ENCODE data around the gene SETDB2. TPM values are rescaled to one million over a fixed set of nuclear protein-coding genes. Genes with fewer than 3 reads are reported as not detected.

Gene SETDB2
- polyA plus RNA-seq, 1 donor (not counting 4 experiments of a cell fraction or from before 2014, with no cell fraction given), result 5.6 TPM

GRCh38 chr13:49452725-49453457 lies 8.8 kb downstream of the SETDB2 start:
- no peaks in the 10 kb centered on the region for H3K9me3 ChIP-seq (ENCODE audit: control insufficient read depth, low read depth, low read length)
- H3K27ac ChIP-seq (ENCODE audit: control insufficient read depth, insufficient read depth, low read length), result no peak overlapping the region
- no peaks in the 10 kb centered on the region for H3K79me2 ChIP-seq (ENCODE audit: control insufficient read depth, insufficient read depth, low read length)
- H3K36me3 ChIP-seq (ENCODE audit: control insufficient read depth in 2 of 2, extremely low read depth in 1 of 2, insufficient read depth in 2 of 2, low read length in 2 of 2), result no peaks in the 10 kb centered on the region
- FAIRE-seq, result no peak
- H3K4me1 ChIP-seq (ENCODE audit: control insufficient read depth, extremely low read depth, insufficient read depth, low read length), result no peaks in the 10 kb centered on the region
- no peaks in the 10 kb centered on the region for H4K20me1 ChIP-seq (ENCODE audit: control insufficient read depth, extremely low read depth, insufficient read depth, low read length)
- dilution Hi-C loops (cut with MboI; ENCODE audit: extremely low pct_ligation_motif_present, low sequenced_read_pairs), result no loop called here
- no peak overlapping the region for H3K4me2 ChIP-seq (ENCODE audit: control insufficient read depth, extremely low read depth, insufficient read depth, low read depth, low read length)
- no peaks in the 10 kb centered on the region for H3K27me3 ChIP-seq (ENCODE audit: control insufficient read depth, extremely low read depth, insufficient read depth, low read length)
- H3K4me3 ChIP-seq (ENCODE audit: control insufficient read depth in 2 of 3, extremely low read depth in 1 of 3, insufficient read depth in 2 of 3, low read depth in 1 of 3, low read length in 3 of 3), result no peak overlapping the region
- no peak overlapping the region for H3K9ac ChIP-seq (ENCODE audit: control insufficient read depth, extremely low read depth, insufficient read depth, low read length)
- no peak overlapping the region for H2AFZ ChIP-seq (ENCODE audit: control insufficient read depth, low read length)
- TF ChIP-seq EZH2 (IDR thresholded peaks at IDR 0.05; ENCODE audit: low read length) (no peak), CTCF (optimal IDR thresholded peaks at IDR 0.05 in 1 of 3, IDR thresholded peaks at IDR 0.05 in 1 of 3, conservative IDR thresholded peaks at IDR 0.05 in 1 of 3; ENCODE audit: extremely low read depth in 1 of 3, insufficient read depth in 2 of 3, low read length in 3 of 3) (no peak)
- H3K9me1 ChIP-seq (ENCODE audit: control insufficient read depth, extremely low read depth, insufficient read depth, low read length), result no peaks in the 10 kb centered on the region
- no peak for DNase-seq (ENCODE audit: low read depth, low spot score)

DNA sequence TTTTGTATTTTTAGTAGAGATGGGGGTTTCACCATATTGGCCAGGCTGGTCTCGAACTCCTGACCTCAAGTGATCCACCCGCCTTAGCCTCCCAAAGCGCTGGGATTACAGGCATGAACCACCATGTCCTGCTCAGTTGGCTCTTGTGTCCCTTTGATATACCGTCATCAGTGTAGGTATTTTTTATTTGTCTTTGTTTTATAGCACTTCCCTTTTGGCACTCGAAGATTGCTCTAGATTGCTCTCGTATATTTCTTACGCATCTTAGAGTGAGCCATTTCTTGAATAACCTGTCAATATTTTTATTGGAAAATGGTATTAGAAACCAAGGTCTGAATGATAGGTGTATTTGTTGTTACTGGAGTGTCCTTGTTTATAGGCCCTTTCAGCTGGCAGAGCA lies 9.4 kb downstream of the SETDB2 start:
- no peak overlapping the region for H3K4me2 ChIP-seq (ENCODE audit: control insufficient read depth, extremely low read depth, insufficient read depth, low read depth, low read length)
- H3K4me3 ChIP-seq (ENCODE audit: control insufficient read depth in 2 of 3, extremely low read depth in 1 of 3, insufficient read depth in 2 of 3, low read depth in 1 of 3, low read length in 3 of 3), result no peak overlapping the region
- H3K36me3 ChIP-seq (ENCODE audit: control insufficient read depth in 2 of 2, extremely low read depth in 1 of 2, insufficient read depth in 2 of 2, low read length in 2 of 2), result no peaks in the 10 kb centered on the region
- H3K27me3 ChIP-seq (ENCODE audit: control insufficient read depth, extremely low read depth, insufficient read depth, low read length), result no peaks in the 10 kb centered on the region
- TF ChIP-seq EZH2 (IDR thresholded peaks at IDR 0.05; ENCODE audit: low read length), result no peak
- TF ChIP-seq CTCF (optimal IDR thresholded peaks at IDR 0.05 in 1 of 3, IDR thresholded peaks at IDR 0.05 in 1 of 3, conservative IDR thresholded peaks at IDR 0.05 in 1 of 3; ENCODE audit: extremely low read depth in 1 of 3, insufficient read depth in 2 of 3, low read length in 3 of 3), result no peak
- no peak overlapping the region for H3K9ac ChIP-seq (ENCODE audit: control insufficient read depth, extremely low read depth, insufficient read depth, low read length)
- no peaks in the 10 kb centered on the region for H3K4me1 ChIP-seq (ENCODE audit: control insufficient read depth, extremely low read depth, insufficient read depth, low read length)
- DNase-seq (ENCODE audit: low read depth, low spot score) (no peak), FAIRE-seq (no peak)
- H2AFZ ChIP-seq (ENCODE audit: control insufficient read depth, low read length), result no peak overlapping the region
- no peaks in the 10 kb centered on the region for H4K20me1 ChIP-seq (ENCODE audit: control insufficient read depth, extremely low read depth, insufficient read depth, low read length)
- dilution Hi-C loops (cut with MboI; ENCODE audit: extremely low pct_ligation_motif_present, low sequenced_read_pairs), result no loop called here
- no peak overlapping the region for H3K27ac ChIP-seq (ENCODE audit: control insufficient read depth, insufficient read depth, low read length)
- no peaks in the 10 kb centered on the region for H3K79me2 ChIP-seq (ENCODE audit: control insufficient read depth, insufficient read depth, low read length)
- H3K9me3 ChIP-seq (ENCODE audit: control insufficient read depth, low read depth, low read length), result no peaks in the 10 kb centered on the region
- no peaks in the 10 kb centered on the region for H3K9me1 ChIP-seq (ENCODE audit: control insufficient read depth, extremely low read depth, insufficient read depth, low read length)

Measured in keratinocyte (primary cell).